GM18505 (cell line): Measurements from ENCODE around the gene BMP8A.
"Not testable (repeated sequence)": the region's sequence is repeated elsewhere in the genome, so short reads cannot be mapped to it uniquely, and the experiment has no call there.

Experiments
- ATAC-seq: cut with Tn5 transposase; IDR thresholded peaks from one replicate; pipeline ENCODE4 v1.9.1; 2021; ENCODE audit not compliant: unreplicated experiment
- POLR2A ChIP-seq: IDR thresholded peaks from 4 replicates; pipeline ENCODE4 v1.6.1; 2011; ENCODE audit warnings: borderline replicate concordance; ENCODE audit not compliant: insufficient read depth, insufficient read length; ENCODE audit errors: extremely low read depth

BMP8A gene

GRCh38 chr1:39469150-39469549 lies 22.3 kb upstream of the BMP8A start:
- ATAC-seq = no peak
- no peak for TF ChIP-seq POLR2A

GRCh38 chr1:39470040-39470439 lies 21.4 kb upstream of the BMP8A start:
- no peak for ATAC-seq
- TF ChIP-seq POLR2A = no peak

- TF ChIP-seq POLR2A = no peak
- no peak for ATAC-seq
Measured at GRCh38 chr1:39472826-39473225, 18.6 kb upstream of the BMP8A start.

DNA sequence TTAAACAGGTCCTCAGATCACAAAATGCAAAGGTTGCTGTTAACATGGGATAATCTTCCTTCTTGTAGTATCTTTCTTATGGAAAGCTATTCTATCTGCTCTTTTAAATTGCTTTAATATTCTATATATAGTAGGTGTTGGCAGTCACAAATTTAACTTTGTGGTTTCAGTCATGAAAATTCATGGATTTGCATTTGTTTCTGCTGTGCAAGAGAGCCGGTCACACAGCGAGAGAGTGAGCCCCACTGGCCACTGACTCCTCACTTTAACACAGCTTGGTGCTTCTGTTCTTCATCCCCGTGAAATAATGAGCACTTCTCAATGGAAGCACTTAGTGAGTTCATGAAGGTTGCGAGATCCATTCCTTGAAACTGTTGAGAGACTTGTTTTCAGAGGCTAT lies 18.1 kb upstream of the BMP8A start:
- TF ChIP-seq POLR2A = no peak
- ATAC-seq = no peak

DNA sequence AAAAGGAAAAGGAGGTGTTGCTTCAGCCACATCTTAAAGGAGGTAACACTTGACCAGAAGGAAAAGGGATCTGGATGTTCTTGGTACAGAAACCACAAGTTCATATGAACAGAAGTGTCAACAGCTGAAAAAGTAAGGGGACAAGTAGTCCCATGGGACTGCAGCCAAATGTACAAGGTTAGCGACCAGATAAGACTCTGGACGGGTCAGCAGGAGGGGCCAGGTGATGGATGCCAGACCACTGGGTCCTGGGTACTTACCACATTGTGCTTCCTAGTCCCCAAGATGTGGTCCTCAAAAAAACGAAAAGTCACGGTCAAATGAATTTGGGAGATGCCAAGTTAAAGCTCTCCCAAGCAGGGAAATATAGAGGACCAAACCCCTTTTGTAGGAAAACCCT lies 16.6 kb upstream of the BMP8A start:
- no peak for TF ChIP-seq POLR2A
- ATAC-seq = no peak

DNA sequence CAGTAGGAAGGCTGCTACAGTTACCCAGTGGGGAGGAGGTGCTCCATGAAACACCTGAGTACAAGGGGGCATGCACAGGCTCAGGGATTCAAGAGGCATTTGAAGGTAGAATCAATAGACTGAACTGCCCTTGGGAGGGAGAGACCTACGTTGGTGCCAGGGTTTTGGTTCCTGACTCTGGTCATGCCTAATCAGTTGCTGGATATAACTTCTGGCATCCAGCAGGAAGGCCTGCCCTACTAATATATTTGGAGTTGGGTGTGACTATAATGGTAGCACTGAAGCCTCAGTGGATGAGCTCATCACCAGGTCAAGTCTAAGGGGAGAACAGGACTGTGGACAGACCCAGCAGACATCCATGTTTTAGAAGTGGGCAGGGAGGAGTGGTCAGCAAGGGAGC lies 15.9 kb upstream of the BMP8A start:
- ATAC-seq = not testable (repeated sequence)

GRCh38 chr1:39478126-39478915 lies 13.1 kb upstream of the BMP8A start:
- no peak for TF ChIP-seq POLR2A
- ATAC-seq = no peak

DNA sequence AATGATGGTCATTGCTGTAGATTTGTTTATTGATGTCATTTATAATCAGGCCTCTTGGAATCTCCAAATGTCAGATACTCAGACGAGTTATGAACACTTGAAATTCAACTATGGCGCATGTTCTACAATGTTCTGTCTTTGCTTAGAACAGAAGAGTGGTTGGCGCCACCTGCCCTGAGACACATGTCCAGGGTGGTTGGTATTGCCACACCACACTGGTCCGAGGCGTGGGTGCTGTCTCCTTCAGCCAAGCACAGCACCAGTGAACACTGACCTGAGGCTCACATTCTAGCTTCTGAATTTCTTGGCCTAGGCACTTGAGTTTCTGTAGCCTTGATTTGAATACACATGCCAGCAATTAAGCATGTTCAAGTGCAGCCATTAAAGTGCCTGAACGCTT lies 10.1 kb upstream of the BMP8A start:
- no peak for ATAC-seq

DNA sequence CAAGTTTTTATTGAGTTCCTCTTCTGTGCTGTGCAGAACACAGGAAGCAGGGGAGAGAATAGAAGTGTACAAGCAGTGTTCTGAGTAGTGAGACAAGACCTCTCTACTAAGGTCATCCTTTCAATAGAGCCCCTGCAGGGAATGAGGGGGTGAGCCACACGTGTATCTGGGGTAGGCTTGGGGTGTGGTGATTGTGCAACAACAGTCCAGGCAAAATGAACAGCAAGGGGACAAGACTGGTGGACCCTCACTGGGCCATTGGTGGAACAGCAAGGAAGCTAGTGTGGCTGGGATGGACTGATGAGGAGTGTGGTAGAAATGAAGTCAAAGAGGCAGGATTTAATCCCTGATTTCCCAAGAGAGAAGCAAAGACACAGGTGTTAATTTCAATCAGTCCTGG lies 8.2 kb upstream of the BMP8A start:
- ATAC-seq = no peak
- no peak for TF ChIP-seq POLR2A

More for the DNA sequence above, 10.1 kb upstream of the BMP8A start:
- no peak for TF ChIP-seq POLR2A

- no peak for TF ChIP-seq POLR2A
- no peak for ATAC-seq
Measured at GRCh38 chr1:39484564-39484963, 6.9 kb upstream of the BMP8A start.

GRCh38 chr1:39485046-39485803 lies 6.2 kb upstream of the BMP8A start:
- no peak for ATAC-seq
- TF ChIP-seq POLR2A = no peak

GRCh38 chr1:39488012-39488545 lies 3.4 kb upstream of the BMP8A start:
- TF ChIP-seq POLR2A = no peak
- ATAC-seq = no peak

- no peak for ATAC-seq
- no peak for TF ChIP-seq POLR2A
Measured at GRCh38 chr1:39488793-39489566, 2.5 kb upstream of the BMP8A start.

DNA sequence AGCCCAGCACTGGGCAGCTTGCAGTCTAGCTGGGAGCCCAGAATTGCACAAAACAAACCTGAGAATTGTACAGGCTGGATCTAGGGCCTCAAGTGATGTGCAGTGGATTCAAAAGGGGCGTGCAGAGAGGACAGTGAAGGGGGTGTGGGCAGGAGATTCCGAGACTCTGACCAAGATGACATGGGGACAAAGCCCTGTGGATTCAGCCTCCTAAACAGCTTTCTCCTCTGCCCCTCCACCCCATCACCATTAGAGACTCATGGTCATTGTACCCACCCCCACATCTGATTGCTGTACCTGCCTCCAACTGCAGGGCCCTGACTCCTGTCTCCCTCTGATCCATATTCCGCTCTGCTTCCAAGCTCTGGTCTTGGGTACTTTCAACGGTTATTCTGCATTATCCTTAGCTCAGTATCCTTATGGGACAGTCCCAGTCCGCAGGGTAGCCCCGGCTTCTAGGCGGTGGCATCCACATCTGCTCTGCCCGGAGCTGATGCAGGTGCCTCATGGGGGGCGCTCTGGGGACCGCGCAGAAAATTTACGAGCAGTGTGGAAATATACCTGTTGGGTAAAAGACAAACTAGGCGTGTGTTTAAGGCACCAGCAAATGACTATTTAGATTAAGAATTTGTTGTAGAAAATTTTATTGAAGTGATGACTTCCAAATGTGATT lies 1.7 kb upstream of the BMP8A start:
- no peak for ATAC-seq
- TF ChIP-seq POLR2A = no peak
